Neutrophil (primary cell): ENCODE data around the gene SMAD6.

Experiments
- H3K27ac ChIP-seq: fragments of 200-600 bp; sonication (generic); 2 replicates; pipeline ENCODE4 v1.5.1; 2016; ENCODE audit warnings: mild to moderate bottlenecking, moderate library complexity
- H3K27me3 ChIP-seq: fragments of 200-600 bp; sonication (generic); 2 replicates; pipeline ENCODE4 v1.6.0; 2016; ENCODE audit warnings: mild to moderate bottlenecking
- H3K36me3 ChIP-seq: fragments of 200-600 bp; sonication (generic); 2 replicates; pipeline ENCODE4 v1.5.1; 2017
- H3K4me1 ChIP-seq, 2 experiments: fragments of 200-600 bp in 1 of 2; sonication (generic) in 1 of 2; 1 replicate in 1 of 2; 2 replicates in 1 of 2; pipeline versions ENCODE4 v1.5.1 to v1.6.1; 2013 to 2016; ENCODE audit warnings: low read depth in 1 of 2, low read length in 1 of 2, mild to moderate bottlenecking in 1 of 2, moderate library complexity in 1 of 2; ENCODE audit not compliant: control insufficient read depth in 1 of 2, insufficient read depth in 1 of 2
- H3K4me3 ChIP-seq, 2 experiments: fragments of 200-600 bp in 1 of 2; sonication (generic) in 1 of 2; 1 replicate in 1 of 2; 2 replicates in 1 of 2; pipeline ENCODE4 v1.5.1; 2013 to 2016; ENCODE audit warnings: low read depth in 1 of 2, low read length in 1 of 2, mild to moderate bottlenecking in 1 of 2, moderate library complexity in 1 of 2
- H3K9me3 ChIP-seq: fragments of 200-600 bp; sonication (generic); 2 replicates; pipeline ENCODE4 v1.5.1; 2016
- CTCF ChIP-seq: fragments of 200-600 bp; sonication (generic); IDR thresholded peaks from 2 replicates; pipeline ENCODE4 v1.5.1; 2016; ENCODE audit warnings: antibody characterized with exemption

SMAD6 gene

GRCh38 chr15:66654739-66655375 lies 47.2 kb upstream of the SMAD6 start:
- Histone ChIP-seq H3K27me3 (peaks cover 28% of the 10 kb centered on the region), H3K4me3 (no peak overlapping the region), H3K36me3 (no peaks in the 10 kb centered on the region), H3K4me1 (peaks cover 3 to 7% of the 10 kb centered on the region in 2 experiments), H3K27ac (no peak overlapping the region), H3K9me3 (no peaks in the 10 kb centered on the region)
- TF ChIP-seq CTCF, result no peak

GRCh38 chr15:66655511-66655910 lies 46.5 kb upstream of the SMAD6 start:
- Histone ChIP-seq H3K27ac (no peak overlapping the region), H3K9me3 (no peaks in the 10 kb centered on the region), H3K4me1 (peaks cover 3 to 7% of the 10 kb centered on the region in 2 experiments), H3K36me3 (no peaks in the 10 kb centered on the region), H3K27me3 (peaks cover 28% of the 10 kb centered on the region), H3K4me3 (no peak overlapping the region)
- TF ChIP-seq CTCF, result no peak

GRCh38 chr15:66655997-66656396 lies 46.0 kb upstream of the SMAD6 start:
- H3K9me3 ChIP-seq, result no peaks in the 10 kb centered on the region

GRCh38 chr15:66657185-66658020 lies 44.6 kb upstream of the SMAD6 start:
- H3K4me1 ChIP-seq, result peaks cover 3 to 7% of the 10 kb centered on the region in 2 experiments
- H3K9me3 ChIP-seq, result no peaks in the 10 kb centered on the region
- no peaks in the 10 kb centered on the region for H3K36me3 ChIP-seq
- peaks cover 28% of the 10 kb centered on the region for H3K27me3 ChIP-seq
- no peak for TF ChIP-seq CTCF
- H3K4me3 ChIP-seq, result no peak overlapping the region
- H3K27ac ChIP-seq, result no peak overlapping the region

More at GRCh38 chr15:66655997-66656396, 46.0 kb upstream of the SMAD6 start:
- H3K36me3 ChIP-seq, result no peaks in the 10 kb centered on the region
- TF ChIP-seq CTCF, result no peak
- peaks cover 3 to 7% of the 10 kb centered on the region in 2 experiments for H3K4me1 ChIP-seq
- H3K27me3 ChIP-seq, result peaks cover 28% of the 10 kb centered on the region
- H3K4me3 ChIP-seq, result no peak overlapping the region
- H3K27ac ChIP-seq, result no peak overlapping the region

GRCh38 chr15:66658044-66658443 lies 44.0 kb upstream of the SMAD6 start:
- no peaks in the 10 kb centered on the region for H3K9me3 ChIP-seq
- TF ChIP-seq CTCF, result no peak
- H3K4me3 ChIP-seq, result no peak overlapping the region
- H3K36me3 ChIP-seq, result no peaks in the 10 kb centered on the region
- H3K4me1 ChIP-seq, result peaks cover 3 to 7% of the 10 kb centered on the region in 2 experiments
- peaks cover 28% of the 10 kb centered on the region for H3K27me3 ChIP-seq
- H3K27ac ChIP-seq, result no peak overlapping the region
